Measurements from ENCODE around the gene NECTIN3. TPM values are rescaled to one million over a fixed set of nuclear protein-coding genes. Genes with fewer than 3 reads are reported as not detected.

NECTIN3 gene
- total RNA-seq, 1 experiment from 2014 or later = 53.7 TPM

DNA sequence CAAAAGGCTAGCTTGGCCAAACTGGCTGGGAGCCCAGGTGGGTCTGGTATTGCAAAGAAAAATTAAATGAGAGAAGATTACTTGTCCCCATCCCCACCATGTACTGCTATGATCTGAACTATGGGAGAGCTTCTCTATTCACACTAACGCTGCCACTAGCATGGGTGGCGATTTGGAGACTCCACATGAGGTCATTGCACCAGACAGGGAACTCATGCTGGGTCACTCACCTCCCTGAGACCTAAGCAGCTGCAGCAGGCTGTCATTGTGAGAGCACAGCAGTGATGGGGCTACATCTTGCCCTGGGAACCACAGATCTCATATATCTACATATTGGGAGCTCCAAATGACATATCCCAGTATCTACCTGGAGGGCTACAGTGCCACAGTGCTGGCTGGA lies 36.3 kb upstream of the NECTIN3 start:
- Histone ChIP-seq H3K79me1 (ENCODE audit: insufficient read depth, low read depth, low read length, poor library complexity, severe bottlenecking) (no peaks in the 10 kb centered on the region), H3K4me1 (ENCODE audit: insufficient read depth, low read length) (no peaks in the 10 kb centered on the region), H3K56ac (ENCODE audit: insufficient read length, low read depth, low read length) (no peak overlapping the region), H2BK120ac (ENCODE audit: low read depth, low read length, poor library complexity, severe bottlenecking) (no peak overlapping the region), H3K23me2 (ENCODE audit: insufficient read length, low read depth, low read length, poor library complexity, severe bottlenecking) (no peaks in the 10 kb centered on the region), H3K9ac (ENCODE audit: extremely low read depth, insufficient read length, low read length) (no peak overlapping the region), H3K9me3 (ENCODE audit: control insufficient read depth, low read depth, low read length) (no peaks in the 10 kb centered on the region), H2AK5ac (ENCODE audit: insufficient read length, low read length) (no peak overlapping the region), H4K5ac (ENCODE audit: insufficient read length, low read depth, low read length) (no peak overlapping the region), H3K27me3 (ENCODE audit: insufficient read depth, low read length) (no peaks in the 10 kb centered on the region), H2BK15ac (ENCODE audit: low read depth, low read length) (no peak overlapping the region), H2BK12ac (ENCODE audit: insufficient read length, low read depth, low read length) (no peak overlapping the region), H2AFZ (ENCODE audit: low read length) (no peak overlapping the region), H4K20me1 (ENCODE audit: control insufficient read depth, insufficient read depth, insufficient read length) (no peaks in the 10 kb centered on the region), H4K8ac (replicated peaks; ENCODE audit: insufficient read length, low read depth, low read length) (no peak overlapping the region), H2BK5ac (ENCODE audit: insufficient read length, low read length) (no peak overlapping the region), H3K14ac (ENCODE audit: insufficient read depth, low read length) (no peak overlapping the region), H3K4me2 (ENCODE audit: insufficient read depth, insufficient read length, low read length) (no peak overlapping the region), H4K91ac (ENCODE audit: insufficient read length, low read depth, low read length) (no peak overlapping the region), H3K79me2 (ENCODE audit: insufficient read depth, low read length) (no peaks in the 10 kb centered on the region), H3K18ac (ENCODE audit: insufficient read length, low read depth, low read length) (no peak overlapping the region), H3K4ac (ENCODE audit: low read depth, low read length) (no peak overlapping the region), H3K27ac (ENCODE audit: insufficient read length, low read depth, low read length) (no peak overlapping the region), H2BK20ac (ENCODE audit: low read depth, low read length, poor library complexity, severe bottlenecking) (no peak overlapping the region), H3K23ac (ENCODE audit: insufficient read length, low read depth, low read length) (no peak overlapping the region), H3T11ph (ENCODE audit: low read length) (no peak overlapping the region)
- no CpG with 5 or more reads among the region's 2 CpGs for WGBS (ENCODE audit: extremely low coverage, insufficient read length, low lambda C conversion rate)
- Mint-ChIP-seq H3K27me3 (ENCODE audit: low read depth) (no peaks in the 10 kb centered on the region), H3K4me3 (no peak overlapping the region), H3K27ac (no peak overlapping the region), H3K9me3 (peaks cover 29% of the 10 kb centered on the region in 2 experiments), H3K4me1 (peaks cover 9 to 12% of the 10 kb centered on the region in 2 experiments; a peak in 2 of 4 replicates), H3K36me3 (ENCODE audit: insufficient read depth in 1 of 3, low read depth in 3 of 3) (peaks cover 14 to 38% (median 21%) of the 10 kb centered on the region in 3 experiments)
- TF ChIP-seq, protein P1, sequence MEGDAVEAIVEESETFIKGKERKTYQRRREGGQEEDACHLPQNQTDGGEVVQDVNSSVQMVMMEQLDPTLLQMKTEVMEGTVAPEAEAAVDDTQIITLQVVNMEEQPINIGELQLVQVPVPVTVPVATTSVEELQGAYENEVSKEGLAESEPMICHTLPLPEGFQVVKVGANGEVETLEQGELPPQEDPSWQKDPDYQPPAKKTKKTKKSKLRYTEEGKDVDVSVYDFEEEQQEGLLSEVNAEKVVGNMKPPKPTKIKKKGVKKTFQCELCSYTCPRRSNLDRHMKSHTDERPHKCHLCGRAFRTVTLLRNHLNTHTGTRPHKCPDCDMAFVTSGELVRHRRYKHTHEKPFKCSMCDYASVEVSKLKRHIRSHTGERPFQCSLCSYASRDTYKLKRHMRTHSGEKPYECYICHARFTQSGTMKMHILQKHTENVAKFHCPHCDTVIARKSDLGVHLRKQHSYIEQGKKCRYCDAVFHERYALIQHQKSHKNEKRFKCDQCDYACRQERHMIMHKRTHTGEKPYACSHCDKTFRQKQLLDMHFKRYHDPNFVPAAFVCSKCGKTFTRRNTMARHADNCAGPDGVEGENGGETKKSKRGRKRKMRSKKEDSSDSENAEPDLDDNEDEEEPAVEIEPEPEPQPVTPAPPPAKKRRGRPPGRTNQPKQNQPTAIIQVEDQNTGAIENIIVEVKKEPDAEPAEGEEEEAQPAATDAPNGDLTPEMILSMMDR (conservative IDR thresholded peaks at IDR 0.05) = no peak
- DNase-seq = no peak
